HepG2 (cell line): ENCODE results near the gene MMP23B. TPM values are rescaled to one million over a fixed set of nuclear protein-coding genes. Genes with fewer than 3 reads are reported as not detected.

Source experiments
- ELF1 ChIP-seq: sonication (generic); formaldehyde crosslinking; IDR thresholded peaks from 2 replicates; pipeline ENCODE4 v1.4.0; 2020; ENCODE audit warnings: missing genetic modification reagents
- HCFC1 ChIP-seq: fragments of 150-350 bp; IDR thresholded peaks from 2 replicates; pipeline ENCODE4 v1.6.1; 2014; ENCODE audit warnings: low read depth, low read length
- IRF2 ChIP-seq: IDR thresholded peaks from 2 replicates; pipeline ENCODE4 v1.6.1; 2018; ENCODE audit warnings: missing genetic modification reagents, missing compliant biosample characterization
- KDM3A ChIP-seq: IDR thresholded peaks from 2 replicates; pipeline ENCODE4 v1.6.1; 2018; ENCODE audit warnings: low read depth, missing compliant biosample characterization
- POGZ ChIP-seq: sonication (generic); formaldehyde crosslinking; IDR thresholded peaks from 2 replicates; pipeline ENCODE4 v1.4.0; 2020; ENCODE audit warnings: mild to moderate bottlenecking, missing genetic modification reagents
- STAG1 ChIP-seq: sonication (generic); formaldehyde crosslinking; IDR thresholded peaks from 2 replicates; pipeline ENCODE4 v1.4.0; 2020; ENCODE audit warnings: missing genetic modification reagents
- ZNF124 ChIP-seq: sonication (generic); formaldehyde crosslinking; IDR thresholded peaks from 2 replicates; pipeline ENCODE4 v1.4.0; 2020; ENCODE audit warnings: missing genetic modification reagents
- ZNF556 ChIP-seq: sonication (generic); formaldehyde crosslinking; IDR thresholded peaks from 2 replicates; pipeline ENCODE4 v1.4.0; 2020; ENCODE audit warnings: mild to moderate bottlenecking, missing genetic modification reagents, borderline replicate concordance
- ZNF652 ChIP-seq: IDR thresholded peaks from 2 replicates; pipeline ENCODE4 v1.6.1; 2016; ENCODE audit warnings: low read depth, borderline replicate concordance
- ZNF766 ChIP-seq: sonication (generic); formaldehyde crosslinking; IDR thresholded peaks from 2 replicates; pipeline ENCODE4 v1.5.0; 2020; ENCODE audit warnings: missing genetic modification reagents, borderline replicate concordance
- ZNF772 ChIP-seq: sonication (generic); formaldehyde crosslinking; IDR thresholded peaks from 2 replicates; pipeline ENCODE4 v1.5.0; 2020; ENCODE audit warnings: mild to moderate bottlenecking, missing genetic modification reagents
- polyA plus RNA-seq, 8 experiments: library from polyadenylated mRNA; depleted of rRNA in 3 of 8; stranded (reverse) in 7 of 8; unstranded in 1 of 8; fragments of >200 nt; fragmentation: Illumina TruSeq in 4 of 8; extraction: Trizol in 4 of 8; gene quantifications; 2 replicates each; pipeline versions ENCODE4 v1.2.1 to v1.2.3, GENCODE V29; 2011 to 2016; ENCODE audit warnings: low read depth in 4 of 8, missing spikeins in 1 of 8, mixed read lengths in 1 of 8; ENCODE audit not compliant: insufficient read depth in 1 of 8
- total RNA-seq, 5 experiments: library from RNA; depleted of rRNA; stranded (reverse); fragments of >200 nt; fragmentation: Illumina TruSeq; extraction: Trizol; gene quantifications; 2 replicates each; pipeline ENCODE4 v1.2.3, GENCODE V29; 2016; ENCODE audit warnings: low read depth in 1 of 5
- TF ChIP-seq, protein P1 (sequence below): sonication (generic); formaldehyde crosslinking; IDR thresholded peaks from 2 replicates; pipeline ENCODE4 v1.5.1; 2020; ENCODE audit warnings: missing genetic modification reagents, mild to moderate bottlenecking, borderline replicate concordance
- TF ChIP-seq, protein P2 (sequence below): sonication (generic); formaldehyde crosslinking; IDR thresholded peaks from 2 replicates; pipeline ENCODE4 v1.4.0; 2020; ENCODE audit warnings: mild to moderate bottlenecking, missing genetic modification reagents
- TF ChIP-seq, protein P3 (sequence below): IDR thresholded peaks from 2 replicates; pipeline ENCODE4 v1.6.1; 2016
- TF ChIP-seq, protein P4 (sequence below), 2 experiments: sonication (generic) in 1 of 2; formaldehyde crosslinking in 1 of 2; IDR thresholded peaks; 2 replicates each; pipeline versions ENCODE4 v1.4.0 to v1.6.1; 2016 to 2020; ENCODE audit warnings: borderline replicate concordance in 1 of 2, low read depth in 1 of 2, mild to moderate bottlenecking in 1 of 2, missing genetic modification reagents in 1 of 2
- TF ChIP-seq, protein P5 (sequence below): sonication (generic); formaldehyde crosslinking; IDR thresholded peaks from 2 replicates; pipeline ENCODE4 v1.4.0; 2020; ENCODE audit warnings: low read depth, missing genetic modification reagents

MMP23B gene
- total and polyA plus RNA-seq, 2 of the 13 experiments (the other 11 are each of a cell fraction or from before 2014, with no cell fraction given) = 0.61 to 0.75 TPM

DNA sequence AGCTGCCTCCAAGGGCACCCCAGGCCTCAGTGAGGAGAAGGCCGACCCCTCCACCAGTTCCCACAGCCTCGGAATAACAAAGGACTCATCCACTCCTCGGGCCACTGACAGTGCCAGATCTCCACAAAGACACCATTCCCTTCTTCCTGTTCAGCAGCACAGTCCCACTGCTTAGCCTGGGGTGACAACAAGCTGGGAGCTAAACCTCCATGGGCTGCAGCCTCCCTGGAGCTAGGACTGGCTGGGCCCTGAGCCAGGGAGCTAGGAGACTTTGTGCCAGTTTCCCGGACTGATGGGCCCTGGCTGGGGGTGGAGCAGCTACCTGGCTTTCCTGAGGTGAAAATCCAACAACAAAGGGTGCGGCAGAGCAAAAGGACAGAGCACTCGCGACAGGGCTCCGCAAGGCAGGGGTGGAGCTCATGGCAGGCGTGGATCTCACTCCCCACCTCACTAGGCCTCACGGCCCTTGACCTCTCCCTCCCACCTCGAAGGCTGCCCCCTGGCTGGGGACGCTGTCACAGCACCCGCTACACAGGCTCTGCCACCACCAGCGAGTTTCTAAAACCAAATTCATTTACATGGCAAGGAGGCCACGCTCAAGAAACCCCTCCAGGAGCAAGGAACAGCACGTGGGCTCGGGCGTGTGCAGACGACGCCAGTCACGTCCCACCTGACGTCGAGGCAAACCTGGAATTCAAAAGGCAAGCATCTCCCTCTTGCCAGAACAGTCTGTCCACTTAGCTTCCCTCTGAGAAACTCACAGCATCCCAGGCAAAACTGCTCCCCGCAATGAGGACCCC lies 46.8 kb downstream of the MMP23B start (continued):
- TF ChIP-seq ZNF766 (CRISPR knock-in tag) (peak; percentile 42; the same call in 1 of the 2 replicates), ZNF556 (peak; percentile 86), ZNF772 (CRISPR knock-in tag) (peak; percentile 80; the same call in 1 of the 2 replicates), IRF2 (CRISPR knock-in tag) (peak; percentile 60; the same call in 1 of the 2 replicates), STAG1 (peak; percentile 27), ZNF652 (CRISPR knock-in tag) (peak; percentile 32; the same call in 1 of the 2 replicates), KDM3A (CRISPR knock-in tag) (0 out of 2 replicates have a peak, but pooled peaks have one; percentile 58), HCFC1 (no peak), POGZ (CRISPR knock-in tag) (peak; percentile 54; the same call in 1 of the 2 replicates), ELF1 (CRISPR knock-in tag) (peak; percentile 48), ZNF124 (CRISPR knock-in tag) (0 out of 2 replicates have a peak, but pooled peaks have one; percentile 24)
- TF ChIP-seq, protein P1, sequence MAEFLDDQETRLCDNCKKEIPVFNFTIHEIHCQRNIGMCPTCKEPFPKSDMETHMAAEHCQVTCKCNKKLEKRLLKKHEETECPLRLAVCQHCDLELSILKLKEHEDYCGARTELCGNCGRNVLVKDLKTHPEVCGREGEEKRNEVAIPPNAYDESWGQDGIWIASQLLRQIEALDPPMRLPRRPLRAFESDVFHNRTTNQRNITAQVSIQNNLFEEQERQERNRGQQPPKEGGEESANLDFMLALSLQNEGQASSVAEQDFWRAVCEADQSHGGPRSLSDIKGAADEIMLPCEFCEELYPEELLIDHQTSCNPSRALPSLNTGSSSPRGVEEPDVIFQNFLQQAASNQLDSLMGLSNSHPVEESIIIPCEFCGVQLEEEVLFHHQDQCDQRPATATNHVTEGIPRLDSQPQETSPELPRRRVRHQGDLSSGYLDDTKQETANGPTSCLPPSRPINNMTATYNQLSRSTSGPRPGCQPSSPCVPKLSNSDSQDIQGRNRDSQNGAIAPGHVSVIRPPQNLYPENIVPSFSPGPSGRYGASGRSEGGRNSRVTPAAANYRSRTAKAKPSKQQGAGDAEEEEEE (CRISPR knock-in tag) = no peak
- TF ChIP-seq, protein P2, sequence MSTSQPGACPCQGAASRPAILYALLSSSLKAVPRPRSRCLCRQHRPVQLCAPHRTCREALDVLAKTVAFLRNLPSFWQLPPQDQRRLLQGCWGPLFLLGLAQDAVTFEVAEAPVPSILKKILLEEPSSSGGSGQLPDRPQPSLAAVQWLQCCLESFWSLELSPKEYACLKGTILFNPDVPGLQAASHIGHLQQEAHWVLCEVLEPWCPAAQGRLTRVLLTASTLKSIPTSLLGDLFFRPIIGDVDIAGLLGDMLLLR (CRISPR knock-in tag) = peak; percentile 69; the same call in 1 of the 2 replicates
- TF ChIP-seq, protein P3, sequence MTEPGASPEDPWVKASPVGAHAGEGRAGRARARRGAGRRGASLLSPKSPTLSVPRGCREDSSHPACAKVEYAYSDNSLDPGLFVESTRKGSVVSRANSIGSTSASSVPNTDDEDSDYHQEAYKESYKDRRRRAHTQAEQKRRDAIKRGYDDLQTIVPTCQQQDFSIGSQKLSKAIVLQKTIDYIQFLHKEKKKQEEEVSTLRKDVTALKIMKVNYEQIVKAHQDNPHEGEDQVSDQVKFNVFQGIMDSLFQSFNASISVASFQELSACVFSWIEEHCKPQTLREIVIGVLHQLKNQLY = peak; percentile 67; the same call in 1 of the 2 replicates
- TF ChIP-seq, protein P4, sequence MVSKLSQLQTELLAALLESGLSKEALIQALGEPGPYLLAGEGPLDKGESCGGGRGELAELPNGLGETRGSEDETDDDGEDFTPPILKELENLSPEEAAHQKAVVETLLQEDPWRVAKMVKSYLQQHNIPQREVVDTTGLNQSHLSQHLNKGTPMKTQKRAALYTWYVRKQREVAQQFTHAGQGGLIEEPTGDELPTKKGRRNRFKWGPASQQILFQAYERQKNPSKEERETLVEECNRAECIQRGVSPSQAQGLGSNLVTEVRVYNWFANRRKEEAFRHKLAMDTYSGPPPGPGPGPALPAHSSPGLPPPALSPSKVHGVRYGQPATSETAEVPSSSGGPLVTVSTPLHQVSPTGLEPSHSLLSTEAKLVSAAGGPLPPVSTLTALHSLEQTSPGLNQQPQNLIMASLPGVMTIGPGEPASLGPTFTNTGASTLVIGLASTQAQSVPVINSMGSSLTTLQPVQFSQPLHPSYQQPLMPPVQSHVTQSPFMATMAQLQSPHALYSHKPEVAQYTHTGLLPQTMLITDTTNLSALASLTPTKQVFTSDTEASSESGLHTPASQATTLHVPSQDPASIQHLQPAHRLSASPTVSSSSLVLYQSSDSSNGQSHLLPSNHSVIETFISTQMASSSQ (IDR thresholded peaks at IDR 0.05; ENCODE audit: low read depth) = no peak
- TF ChIP-seq, protein P4 (CRISPR knock-in tag; IDR thresholded peaks at IDR 0.05; ENCODE audit: borderline replicate concordance) = peak; percentile 38; the same call in 1 of the 2 replicates
- TF ChIP-seq, protein P5, sequence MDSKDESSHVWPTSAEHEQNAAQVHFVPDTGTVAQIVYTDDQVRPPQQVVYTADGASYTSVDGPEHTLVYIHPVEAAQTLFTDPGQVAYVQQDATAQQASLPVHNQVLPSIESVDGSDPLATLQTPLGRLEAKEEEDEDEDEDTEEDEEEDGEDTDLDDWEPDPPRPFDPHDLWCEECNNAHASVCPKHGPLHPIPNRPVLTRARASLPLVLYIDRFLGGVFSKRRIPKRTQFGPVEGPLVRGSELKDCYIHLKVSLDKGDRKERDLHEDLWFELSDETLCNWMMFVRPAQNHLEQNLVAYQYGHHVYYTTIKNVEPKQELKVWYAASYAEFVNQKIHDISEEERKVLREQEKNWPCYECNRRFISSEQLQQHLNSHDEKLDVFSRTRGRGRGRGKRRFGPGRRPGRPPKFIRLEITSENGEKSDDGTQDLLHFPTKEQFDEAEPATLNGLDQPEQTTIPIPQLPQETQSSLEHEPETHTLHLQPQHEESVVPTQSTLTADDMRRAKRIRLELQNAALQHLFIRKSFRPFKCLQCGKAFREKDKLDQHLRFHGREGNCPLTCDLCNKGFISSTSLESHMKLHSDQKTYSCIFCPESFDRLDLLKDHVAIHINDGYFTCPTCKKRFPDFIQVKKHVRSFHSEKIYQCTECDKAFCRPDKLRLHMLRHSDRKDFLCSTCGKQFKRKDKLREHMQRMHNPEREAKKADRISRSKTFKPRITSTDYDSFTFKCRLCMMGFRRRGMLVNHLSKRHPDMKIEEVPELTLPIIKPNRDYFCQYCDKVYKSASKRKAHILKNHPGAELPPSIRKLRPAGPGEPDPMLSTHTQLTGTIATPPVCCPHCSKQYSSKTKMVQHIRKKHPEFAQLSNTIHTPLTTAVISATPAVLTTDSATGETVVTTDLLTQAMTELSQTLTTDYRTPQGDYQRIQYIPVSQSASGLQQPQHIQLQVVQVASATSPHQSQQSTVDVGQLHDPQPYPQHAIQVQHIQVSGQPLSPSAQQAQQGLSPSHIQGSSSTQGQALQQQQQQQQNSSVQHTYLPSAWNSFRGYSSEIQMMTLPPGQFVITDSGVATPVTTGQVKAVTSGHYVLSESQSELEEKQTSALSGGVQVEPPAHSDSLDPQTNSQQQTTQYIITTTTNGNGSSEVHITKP (CRISPR knock-in tag) = peak; percentile 94
